GM18873 (cell line): ENCODE results near the gene IFFO2.

Experiments
- ATAC-seq: cut with Tn5 transposase; IDR thresholded peaks from one replicate; pipeline ENCODE4 v1.9.1; 2021; ENCODE audit warnings: mild to moderate bottlenecking, moderate library complexity, moderate number of reproducible peaks; ENCODE audit not compliant: unreplicated experiment, low FRiP score

The IFFO2 gene

GRCh38 chr1:18861082-18861481, 95.4 kb downstream of the IFFO2 start:
- ATAC-seq: no peak

- no peak for ATAC-seq
Measured at GRCh38 chr1:18859560-18859959, 96.9 kb downstream of the IFFO2 start, which contains the start of gene TAS1R2. TAS1R2 (minus strand) TSS chr1:18859660; CDS start chr1:18859660, 0 bp downstream.

- ATAC-seq: no peak
Measured at GRCh38 chr1:18858070-18858688, 98.3 kb downstream of the IFFO2 start.

GRCh38 chr1:18856435-18856834, 100.0 kb downstream of the IFFO2 start:
- no peak for ATAC-seq

- ATAC-seq: no peak
Measured at GRCh38 chr1:18855573-18855972, 100.9 kb downstream of the IFFO2 start.

GRCh38 chr1:18854331-18855025, 102.0 kb downstream of the IFFO2 start:
- no peak for ATAC-seq
